Measurements from ENCODE around the gene TAF11L14.
A peak's percentile ranks its signal among the peaks of the same experiment; 100 is the strongest.

The TAF11L14 gene

DNA sequence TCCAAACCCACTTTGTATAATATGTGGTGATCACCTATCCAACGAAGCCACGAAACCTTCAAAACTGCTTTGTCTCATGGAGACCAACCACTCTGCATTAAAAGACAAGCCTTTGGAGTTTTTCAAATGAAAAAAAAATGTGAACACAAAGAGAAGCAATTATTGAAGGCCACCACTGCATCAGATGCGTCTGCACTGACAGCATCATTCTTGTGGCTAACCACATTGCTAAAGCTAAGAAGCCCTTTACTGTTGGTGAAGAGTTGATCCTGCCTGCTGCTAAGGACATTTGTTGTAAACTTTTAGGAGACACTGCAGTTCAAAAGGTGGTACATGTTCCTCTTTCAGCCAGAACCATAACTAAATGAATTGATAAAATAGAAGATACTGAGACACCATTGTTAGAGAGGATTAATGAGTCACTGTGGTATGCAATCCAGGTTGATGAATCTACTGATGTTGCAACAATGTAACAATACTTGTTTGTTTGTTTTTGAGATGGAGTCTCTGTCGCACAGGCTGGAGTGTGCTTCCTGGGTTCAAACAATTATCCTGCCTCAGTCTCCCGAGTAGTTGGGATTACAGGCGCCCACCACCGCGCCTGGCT, 45.4 kb downstream of the TAF11L14 start:
- DNase-seq (ENCODE audit: low spot score) = peak; percentile 98

DNA sequence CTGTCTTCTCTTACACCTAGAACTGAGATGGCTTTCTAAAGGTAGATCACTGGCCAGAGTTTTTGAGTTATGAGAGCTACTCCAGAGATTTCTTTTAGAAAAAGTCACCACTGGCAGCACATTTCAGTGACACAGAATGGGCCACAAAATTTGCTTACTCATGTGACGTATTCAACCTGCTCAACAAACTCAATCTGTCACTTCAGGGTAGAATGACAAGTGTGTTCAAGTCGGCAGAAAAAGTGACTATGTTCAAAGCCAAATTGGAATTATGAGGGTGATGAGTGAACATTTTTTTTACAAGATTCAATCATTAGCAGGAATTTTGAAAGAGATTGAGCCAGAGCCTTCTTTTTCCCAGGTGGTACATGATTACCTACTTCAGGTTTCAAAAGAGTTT, 46.5 kb downstream of the TAF11L14 start:
- DNase-seq (ENCODE audit: low spot score) = no peak

Measured in SW480 (cell line).